NCI-H226 (cell line): ENCODE measurements around the gene RASGEF1C.

Experiments
- DNase-seq: peaks from one replicate; pipeline ENCODE4 v3.0.0-alpha.2; 2015

The RASGEF1C gene

DNA sequence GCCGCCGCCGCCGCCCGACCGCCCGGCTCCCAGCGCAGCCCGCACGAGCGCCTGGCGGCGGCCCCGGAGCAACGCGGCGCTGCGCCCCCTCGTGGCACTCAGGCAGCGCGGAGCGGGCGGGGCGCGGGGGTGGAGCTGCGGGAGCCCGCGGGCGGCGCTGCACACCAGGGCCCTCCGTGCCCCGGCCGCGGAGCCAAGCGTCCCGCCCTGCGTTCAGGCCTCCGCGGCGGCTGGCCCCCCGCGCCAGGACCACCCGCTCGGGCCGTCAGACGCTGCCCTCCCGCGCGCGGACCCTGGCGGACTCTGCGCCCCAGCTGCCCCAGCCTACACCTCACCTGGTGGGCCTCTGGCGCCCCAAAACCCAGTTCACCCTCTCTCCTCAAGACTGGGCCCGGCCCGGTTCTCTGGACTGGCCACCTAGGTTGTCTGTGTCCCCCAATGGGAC, at the start of gene RASGEF1C:
RASGEF1C (minus strand) TSS at position 75 of the 445 bp plus-strand sequence. CDS start 71,159 bp downstream, outside the sequence.
- DNase-seq, result peak; percentile 58

DNA sequence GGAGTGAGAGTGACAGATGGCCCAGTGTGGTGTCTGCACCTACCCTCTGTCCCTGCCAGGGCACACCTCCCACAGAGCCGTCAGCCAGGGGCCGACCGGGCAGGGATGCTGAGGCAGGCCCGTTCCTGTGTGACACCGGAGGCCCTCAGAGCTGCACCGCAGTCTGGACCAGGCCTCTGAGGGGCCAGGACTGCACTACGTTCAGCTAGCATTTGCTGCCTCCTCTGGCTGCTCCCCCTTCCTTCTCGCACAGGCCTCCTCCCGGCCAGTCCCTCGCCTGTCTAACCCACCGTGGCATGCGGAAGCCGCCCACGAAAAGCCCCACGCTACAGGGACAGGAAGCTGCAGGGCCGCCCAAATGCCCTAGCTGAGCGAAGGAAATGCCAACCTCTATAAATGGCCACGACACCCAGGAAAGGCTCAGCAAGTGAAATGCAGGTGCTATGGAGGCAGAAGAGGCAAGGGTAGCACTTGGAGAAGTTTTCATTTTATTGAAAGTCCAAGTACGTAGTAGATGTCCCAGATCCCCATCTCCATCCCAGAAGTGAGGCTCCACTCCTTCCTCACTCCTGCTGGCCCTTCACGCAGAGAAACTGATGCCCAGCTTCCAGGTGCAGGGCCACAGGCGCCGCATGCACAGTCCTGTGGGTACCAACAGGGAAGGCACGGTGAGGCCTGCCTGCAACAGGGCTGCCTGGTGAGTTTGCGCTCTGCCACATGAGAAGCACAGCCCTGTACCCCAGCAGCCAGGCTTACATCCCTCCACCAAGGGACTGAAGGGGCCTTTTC, 44.2 kb upstream of the RASGEF1C start:
- peak; percentile 8 for DNase-seq

DNA sequence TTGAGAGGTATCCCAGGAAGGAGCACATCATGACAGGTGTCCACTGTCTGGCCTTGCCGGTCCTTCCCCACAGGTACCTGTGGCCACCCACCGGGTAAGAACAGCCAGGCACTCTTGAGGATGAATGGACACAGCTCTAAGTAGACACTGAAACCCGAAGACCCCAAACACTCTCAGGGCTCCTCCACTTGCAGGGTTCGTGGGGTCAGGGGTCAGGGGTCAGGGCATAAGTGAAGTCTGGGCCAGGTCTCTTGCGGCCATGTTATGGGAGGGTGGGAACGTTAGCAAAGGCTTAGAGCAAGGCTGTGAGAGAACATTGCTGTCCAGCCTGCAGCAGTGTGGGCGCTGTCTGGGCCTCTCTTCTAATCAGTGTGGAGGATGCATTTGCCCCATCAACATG, 42.9 kb upstream of the RASGEF1C start:
- DNase-seq, result no peak

DNA sequence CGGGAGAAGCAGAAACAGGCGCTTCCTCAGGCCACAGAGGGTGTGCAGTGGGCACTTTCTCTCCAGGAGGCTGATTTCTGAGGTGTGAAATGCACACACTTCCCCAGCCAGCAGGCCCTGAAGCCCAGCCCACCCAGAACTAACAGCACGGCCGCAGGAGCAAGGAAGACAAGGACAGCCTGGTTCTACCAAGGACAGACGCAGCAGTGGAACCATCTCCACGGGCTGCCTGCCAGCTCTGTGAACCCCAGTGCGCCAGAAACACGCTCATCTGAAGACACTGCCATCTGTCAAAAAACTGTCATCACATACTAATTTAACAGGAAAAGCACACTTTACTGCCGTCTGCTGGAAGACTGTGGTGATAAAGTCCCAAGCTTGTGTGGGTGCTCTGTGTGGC, 42.1 kb upstream of the RASGEF1C start:
- DNase-seq, result no peak

DNA sequence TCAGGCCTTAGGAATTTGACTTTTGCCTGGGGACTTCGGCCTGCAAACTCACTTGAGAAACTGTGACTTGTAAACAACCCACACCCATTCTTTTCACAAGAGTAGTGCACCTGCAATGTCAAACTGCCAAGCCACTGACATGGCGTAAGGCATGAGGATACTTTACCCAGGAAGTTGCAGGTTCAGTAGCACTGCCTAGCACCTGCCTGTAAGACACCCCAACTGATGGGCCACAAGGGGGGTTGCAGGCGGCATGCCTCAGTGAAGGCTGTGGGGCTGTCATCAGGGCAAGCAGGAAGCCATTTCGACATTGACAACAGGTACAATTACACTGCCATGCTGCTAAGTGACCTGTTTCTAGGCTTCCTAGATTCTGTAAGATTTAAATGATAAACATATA, 41.3 kb upstream of the RASGEF1C start:
- DNase-seq, result no peak

DNA sequence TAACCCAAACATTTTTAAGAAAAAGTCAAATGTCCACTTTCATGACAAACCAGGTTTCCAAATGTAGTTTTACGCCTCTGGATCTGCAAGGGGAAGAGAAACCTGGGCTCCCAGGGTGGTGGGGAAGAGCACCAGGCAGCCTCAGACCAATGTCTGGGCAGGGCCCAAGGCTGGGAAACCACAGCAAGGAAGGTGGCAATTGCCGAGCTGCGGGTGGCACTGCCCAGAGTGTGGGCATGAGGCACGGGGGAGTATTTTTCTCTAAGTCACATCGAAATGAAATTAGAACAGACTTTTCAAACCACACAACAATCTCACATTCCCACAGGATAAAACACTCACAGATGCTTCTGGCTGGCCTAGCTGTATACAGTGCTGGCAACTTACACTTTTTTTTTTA, 32.6 kb upstream of the RASGEF1C start:
- DNase-seq, result no peak

DNA sequence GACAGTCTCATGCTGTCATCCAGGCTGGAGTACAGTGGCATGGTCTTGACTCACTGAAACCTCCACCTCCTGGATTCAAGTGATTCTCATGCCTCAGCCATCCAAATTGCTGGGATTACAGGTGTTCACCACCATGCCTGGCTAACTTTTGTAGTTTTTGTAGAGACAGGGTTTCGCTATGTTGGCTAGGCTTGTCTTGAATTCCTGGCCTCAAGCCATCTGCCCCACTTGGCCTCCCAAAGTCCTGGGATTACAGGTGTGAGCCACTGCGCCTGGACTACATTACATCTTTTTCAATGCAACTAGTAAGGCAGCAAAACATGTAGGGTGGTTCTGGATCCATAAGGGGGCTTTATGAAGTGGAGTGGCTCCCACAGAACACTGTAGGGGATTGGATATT, 29.6 kb upstream of the RASGEF1C start:
- DNase-seq, result no peak

DNA sequence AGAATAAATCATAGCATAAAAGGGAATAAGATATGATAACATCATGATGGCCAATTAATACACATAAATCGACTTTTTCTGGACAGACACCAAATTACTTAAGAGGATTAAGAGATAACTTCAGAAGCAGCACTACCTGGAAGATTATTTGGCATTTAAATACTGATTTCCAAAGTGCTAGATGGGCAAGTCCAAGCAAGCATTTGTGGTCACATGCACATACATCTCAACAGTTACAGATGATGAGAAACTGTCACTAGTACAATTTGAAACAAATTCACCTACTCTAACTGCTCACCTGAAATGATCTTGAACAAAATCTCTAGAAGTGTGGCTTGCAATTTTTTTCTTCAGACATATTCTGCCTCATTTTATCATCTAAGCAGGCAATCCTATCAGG, 26.8 kb upstream of the RASGEF1C start:
- DNase-seq, result no peak

DNA sequence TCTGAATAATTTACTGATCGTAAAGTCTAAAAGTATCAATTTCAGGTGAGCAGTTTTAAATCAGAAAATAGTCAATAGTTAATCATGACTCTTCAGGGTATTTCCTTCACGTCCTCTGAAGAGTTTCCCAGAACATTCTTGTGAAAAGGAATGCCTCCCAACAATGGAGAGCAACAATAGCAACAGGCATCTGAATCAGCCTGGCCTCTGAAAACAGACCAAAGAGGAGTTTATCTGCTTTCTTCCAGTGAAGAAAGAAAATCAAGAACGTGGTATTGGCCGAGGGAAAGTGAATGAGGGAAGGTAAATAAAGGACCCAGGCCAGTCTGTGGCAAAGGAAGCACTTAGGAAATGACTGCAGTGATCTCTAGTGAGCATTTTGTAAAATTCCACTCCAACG, 26.1 kb upstream of the RASGEF1C start:
- DNase-seq, result no peak

DNA sequence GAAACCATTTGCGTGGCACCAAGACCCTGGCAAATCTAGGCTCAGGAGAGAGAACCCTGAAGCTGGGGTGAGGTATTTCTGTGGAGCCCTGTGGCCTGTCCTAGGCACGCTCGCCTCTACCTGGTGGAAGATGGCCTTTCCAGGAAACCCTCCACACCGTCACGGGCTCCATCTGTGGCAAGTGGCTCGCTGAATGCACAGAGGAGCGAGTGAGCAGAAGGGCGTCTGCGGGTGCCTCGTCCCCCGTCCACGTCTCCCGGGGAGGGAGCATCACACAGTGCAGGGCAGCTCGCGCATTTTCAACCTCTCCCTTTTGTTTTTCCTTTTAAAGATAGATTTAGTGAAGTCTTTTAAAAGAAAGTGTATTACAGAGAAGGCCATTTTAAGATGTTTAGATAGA, 25.3 kb upstream of the RASGEF1C start:
- no peak for DNase-seq

DNA sequence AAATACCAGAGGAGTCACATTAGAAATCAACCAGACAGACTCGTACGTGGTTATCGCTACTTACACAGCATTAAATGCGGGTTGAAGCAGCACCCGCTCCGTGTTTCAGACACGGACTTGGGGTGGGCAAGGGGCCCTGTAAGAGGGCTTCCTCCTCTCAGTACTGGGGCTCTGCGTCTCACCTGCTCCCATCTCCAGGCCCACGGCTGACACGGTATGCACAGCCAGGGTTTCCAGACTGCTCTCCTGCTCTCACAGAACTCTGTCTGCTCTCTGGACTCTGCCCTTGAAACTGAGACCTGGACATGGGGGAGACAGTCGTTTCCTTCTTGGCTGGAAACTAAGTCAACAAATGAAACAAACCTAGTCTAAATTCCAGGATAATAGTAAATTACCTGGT, 24.7 kb upstream of the RASGEF1C start:
- no peak for DNase-seq

DNA sequence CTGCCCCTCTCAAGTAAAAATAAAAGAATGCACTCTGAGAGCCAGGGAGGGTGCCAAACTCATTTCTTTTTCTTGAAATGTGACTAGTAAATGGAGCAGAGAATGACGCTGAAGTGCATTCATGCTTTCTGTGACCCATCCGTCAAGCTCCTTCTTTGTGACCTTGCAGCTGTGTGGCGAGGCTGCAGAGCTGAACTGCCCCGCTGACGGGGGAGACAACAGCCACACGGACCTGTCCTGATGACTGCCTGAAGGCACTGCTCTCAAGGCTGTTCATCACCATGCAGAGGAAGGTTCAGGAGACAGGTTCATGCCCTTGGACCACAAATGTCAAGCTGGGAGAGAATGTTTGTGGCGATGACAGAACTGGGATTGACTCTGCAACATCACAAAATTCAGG, 21.0 kb upstream of the RASGEF1C start:
- DNase-seq, result no peak

DNA sequence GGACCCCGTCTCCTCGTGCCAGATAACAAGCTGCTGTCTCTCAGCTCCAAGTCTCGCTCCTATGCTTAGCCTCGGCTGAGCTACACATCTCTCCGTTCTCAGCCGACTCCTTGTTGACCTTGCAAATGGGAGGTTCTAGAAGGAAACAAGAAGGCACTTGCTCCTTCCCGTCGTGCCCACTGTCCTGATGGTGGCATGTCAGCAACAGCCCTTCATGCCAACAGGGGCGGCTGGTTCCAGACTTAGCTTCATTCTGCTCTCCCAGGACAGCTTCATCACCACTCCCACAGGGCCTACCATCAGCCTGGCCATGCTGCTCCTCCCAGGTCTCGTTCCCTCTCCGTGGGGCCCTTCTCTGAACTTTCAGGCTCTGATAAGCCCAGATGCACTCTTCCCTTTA, 13.0 kb upstream of the RASGEF1C start:
- no peak for DNase-seq

DNA sequence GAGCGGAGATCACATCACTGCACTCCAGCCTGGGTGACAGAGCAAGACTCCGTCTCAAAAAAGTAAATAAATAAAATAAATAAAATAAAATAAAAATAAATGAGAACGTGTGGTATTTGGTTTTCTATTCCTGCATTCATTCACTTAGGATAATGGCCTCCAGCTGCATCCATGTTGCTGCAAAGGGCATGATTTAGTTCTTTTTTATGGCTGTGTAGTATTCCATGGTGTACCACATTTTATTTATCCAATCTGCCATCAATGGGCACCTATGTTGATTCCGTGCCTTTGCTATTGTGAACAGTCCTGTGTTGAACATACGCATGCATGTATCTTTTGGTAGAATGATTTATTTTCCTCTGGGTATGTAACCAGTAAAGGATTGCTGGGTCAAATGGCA, 8.8 kb upstream of the RASGEF1C start:
- no peak for DNase-seq

DNA sequence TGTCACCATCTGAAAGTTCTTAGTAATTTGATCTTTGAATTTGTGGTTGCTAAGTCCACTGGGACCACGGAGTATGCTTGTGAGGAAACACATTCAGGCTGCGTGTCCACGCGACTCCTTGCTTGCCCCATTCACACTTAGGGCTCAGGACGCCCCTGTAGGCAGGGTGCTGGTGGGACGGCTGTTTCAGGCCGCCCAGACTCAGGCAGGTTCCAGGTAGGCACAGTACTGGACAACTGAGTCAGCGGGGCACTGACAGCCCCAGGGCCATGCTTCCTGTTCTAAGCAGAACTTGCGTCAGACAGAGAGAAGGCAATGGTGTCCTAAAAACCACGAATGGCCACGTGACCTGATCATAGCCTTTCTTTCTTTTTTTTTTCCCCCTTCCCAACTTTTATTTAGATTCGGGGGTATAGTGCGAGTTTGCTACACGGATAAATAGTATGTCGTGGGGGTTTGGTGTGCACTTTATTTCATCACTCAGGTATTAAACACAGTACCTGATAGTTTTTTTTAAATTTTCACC, 7.7 kb upstream of the RASGEF1C start:
- no peak for DNase-seq

DNA sequence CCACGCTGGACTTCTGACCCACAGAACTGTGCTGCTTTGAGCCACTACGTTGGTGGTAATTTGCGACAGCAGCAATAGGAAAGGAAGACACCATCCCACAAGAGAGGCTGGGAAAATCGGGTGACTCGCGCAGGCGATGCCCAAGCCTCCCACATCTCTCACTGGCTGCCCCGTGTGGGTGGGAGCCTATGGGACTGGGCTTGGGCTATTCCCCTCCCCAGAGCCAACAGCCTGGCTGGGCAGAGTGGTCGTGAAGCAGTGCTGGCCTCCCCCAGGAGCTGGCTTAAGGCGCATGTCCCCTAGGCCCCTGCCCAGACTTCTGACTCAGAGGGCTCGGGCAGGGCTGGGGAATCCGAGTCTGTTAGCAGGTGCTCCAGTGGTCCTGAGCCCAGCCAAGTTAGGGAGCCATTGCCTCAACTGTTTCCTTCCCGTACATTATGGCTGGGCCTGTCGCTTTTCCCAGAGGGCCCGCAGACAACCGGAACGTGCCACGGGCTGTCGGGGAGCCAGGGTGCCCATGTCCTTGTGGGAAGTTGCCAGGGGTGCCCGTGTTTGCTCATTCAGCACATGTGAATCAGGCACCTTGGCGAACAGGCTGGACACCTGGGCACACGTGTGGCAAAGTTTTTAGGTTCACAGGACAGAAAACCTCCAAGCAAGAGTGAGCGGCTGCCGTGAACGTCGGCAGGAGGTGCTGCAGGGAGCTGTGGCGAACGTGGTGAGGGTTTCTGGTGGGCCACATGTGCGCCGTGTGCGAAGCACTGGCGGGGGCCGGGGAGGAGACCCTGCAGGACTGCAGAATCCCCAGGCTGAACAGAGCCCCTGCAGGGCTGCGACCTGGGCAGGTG, 7.0 kb upstream of the RASGEF1C start:
- DNase-seq, result no peak

DNA sequence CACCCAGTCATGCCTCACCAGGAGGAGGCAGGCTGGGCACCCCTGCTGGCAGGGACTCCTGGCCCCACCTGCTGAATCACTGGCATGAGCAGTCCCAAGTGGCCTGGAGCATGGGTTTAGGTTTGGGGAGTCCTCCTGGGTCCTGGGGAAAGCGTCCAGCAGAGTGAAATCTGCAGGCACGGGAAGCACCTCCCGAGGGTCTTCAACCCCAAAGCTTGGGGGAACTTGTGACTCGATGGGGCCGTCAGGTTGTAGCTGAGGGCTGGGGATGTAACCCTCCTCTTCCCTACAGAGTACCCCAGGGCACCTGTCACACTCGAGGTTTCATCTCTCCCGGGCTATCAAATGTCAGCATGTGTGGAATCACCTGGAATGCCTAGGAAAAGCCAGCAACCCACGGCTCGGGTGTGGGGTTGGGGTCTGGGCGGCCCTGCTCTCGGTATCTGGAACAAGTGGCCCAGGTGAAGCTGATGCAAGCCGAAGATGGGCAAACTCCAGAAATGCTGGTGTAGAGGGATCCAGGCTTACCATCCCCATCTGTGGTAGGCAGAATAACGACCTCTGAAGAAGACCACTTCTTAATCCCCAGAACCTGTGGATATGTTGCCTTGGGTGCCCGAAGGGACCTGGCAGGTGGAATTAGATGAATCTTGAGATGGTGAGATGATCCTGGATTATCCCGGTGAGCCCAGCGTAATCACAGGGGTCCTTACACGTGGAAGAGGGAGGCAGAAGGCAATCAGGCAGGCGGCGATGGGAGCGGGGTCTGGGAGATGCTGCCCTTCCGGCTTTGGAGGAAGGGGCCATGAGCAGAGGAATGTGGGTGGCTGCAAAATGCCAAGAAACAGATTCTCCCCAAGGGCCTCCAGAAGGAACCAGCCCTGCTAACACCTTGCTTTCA, 6.1 kb upstream of the RASGEF1C start:
- no peak for DNase-seq

DNA sequence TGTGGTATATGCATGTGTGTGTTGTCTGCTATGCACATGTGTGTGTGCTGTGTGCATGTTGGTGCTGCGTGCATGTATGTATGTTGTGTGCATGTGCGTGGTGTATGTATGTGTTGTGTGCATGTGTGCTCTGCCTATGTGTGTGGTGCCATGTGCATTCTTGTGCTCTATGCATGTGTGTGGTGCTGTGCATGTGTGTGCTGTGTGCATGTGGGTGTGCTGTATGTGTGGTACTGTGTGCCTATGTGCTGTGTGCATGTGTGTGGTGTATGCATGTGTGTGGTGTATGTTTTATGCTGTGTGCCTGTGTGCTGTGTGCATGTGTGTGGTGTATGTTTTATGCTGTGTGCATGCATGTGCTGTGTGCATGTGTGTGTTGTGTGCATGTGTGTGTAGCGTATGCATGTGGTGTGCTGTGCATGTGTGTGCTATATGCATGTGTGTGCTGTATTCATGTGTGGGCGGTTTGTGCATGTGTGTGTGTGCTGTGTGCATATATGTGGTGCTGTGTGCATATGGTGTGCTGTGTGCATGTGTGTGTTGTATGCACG, 4.7 kb upstream of the RASGEF1C start:
- DNase-seq, result no peak

DNA sequence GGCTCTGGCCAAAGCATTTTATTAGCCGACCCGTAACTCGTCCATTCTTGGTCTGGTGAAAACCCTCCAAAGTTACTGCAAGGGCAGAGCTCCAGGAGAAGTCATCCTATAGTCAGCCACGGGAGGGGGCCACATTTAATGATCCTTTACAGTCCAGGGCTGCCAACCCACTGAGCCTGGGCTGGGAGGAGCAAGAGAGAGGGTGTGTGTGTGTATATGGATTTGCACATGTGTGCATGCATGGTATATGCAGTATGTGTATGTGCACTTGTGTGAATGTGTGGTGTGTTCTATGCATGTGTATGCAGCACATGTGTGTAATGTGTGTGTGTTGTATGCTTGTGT, 4.2 kb upstream of the RASGEF1C start:
- no peak for DNase-seq

DNA sequence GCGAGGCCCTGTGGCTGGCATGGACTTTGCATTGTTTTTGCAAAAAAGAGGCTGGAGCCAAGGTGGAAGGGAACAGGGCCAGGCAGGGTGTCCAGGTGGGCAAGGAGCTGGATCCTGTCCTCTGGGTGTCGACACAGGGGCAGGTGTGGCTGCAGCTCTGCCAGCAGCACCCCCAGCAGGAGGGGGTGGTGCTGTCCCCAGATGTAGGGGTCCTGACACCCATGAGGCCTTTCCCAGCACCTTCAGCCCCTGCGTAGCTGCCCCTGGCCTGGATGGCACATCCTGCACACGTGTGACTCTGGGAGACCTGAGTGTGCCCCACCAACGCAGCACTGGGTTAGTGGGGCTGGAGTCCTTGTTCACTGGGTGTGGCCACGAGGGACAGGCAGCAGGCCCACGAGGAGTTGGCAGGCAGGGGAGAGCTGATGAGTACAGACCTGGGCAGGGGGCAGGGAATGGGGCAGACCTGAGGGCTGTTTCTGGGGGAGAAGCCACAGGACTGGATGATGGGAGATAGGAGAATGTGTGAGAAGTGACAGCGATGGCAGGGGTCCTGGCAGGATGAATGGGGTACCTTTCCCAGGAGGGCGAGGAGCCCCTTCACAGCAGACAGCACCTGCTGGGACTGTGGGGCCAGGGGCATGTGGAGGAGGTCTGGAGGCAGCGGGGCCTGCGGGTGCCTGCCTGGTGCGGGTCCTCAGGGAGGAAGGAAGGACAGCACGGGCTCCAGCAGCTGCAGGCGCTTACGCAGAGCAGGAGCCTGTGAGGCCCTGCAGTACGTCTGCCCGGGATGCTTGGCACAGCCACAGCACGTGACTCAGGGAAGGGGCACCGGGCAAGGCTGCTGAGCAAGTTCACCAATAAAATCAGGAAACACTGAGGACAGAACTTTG, 3.6 kb upstream of the RASGEF1C start:
- no peak for DNase-seq

DNA sequence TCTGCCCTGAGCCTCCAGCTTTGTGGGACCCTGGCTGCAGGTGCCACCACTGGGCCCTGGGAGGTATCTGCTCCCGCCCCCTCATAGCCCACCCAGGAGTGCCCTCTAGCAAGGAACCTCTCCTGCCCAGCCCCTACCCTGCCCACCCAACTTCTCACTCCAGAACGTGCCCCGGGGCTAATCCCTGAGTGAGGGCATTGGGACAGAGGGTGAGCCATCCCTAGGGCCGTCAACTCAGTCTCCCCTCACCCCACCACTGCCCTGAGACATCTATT, 2.7 kb upstream of the RASGEF1C start:
- no peak for DNase-seq
